NCI-H2107 treated with DMSO at 0.1 percent for 48 hours (cell line): Measurements from ENCODE around the gene TACSTD2.
"Not testable (repeated sequence)": the region's sequence is repeated elsewhere in the genome, so short reads cannot be mapped to it uniquely, and the experiment has no call there.

Experiments
- DNase-seq: peaks from one replicate; lab custom pipeline; 2025; ENCODE audit not compliant: unreplicated experiment; lab: John Stamatoyannopoulos, UW

TACSTD2 gene

GRCh38 chr1:58576727-58577653 lies at the start of gene TACSTD2:
TACSTD2 (minus strand) TSS chr1:58577252; CDS start chr1:58577156, 96 bp downstream.
- no peak for DNase-seq

DNA sequence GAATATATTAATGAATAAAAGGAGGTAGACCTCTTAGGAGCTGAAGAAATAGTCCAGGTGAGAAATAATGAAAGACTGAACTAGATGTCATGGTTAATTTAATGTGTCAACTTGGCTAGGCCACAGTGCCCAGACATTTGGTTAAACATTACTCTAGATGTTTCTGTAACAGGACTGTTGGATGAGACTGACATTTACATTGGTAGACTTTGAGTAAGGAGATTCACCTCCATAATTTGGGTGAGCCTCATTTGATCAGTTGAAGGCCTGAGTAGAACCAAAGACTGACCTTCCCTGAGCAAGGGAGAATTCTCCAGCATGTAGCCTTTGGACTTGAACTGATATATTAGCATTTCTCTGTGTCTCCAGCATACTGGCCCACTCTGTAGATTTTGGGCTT lies 49.2 kb upstream of the TACSTD2 start:
- no peak for DNase-seq

- DNase-seq: not testable (repeated sequence)
Observed at GRCh38 chr1:58623259-58623658, 46.2 kb upstream of the TACSTD2 start.

DNA sequence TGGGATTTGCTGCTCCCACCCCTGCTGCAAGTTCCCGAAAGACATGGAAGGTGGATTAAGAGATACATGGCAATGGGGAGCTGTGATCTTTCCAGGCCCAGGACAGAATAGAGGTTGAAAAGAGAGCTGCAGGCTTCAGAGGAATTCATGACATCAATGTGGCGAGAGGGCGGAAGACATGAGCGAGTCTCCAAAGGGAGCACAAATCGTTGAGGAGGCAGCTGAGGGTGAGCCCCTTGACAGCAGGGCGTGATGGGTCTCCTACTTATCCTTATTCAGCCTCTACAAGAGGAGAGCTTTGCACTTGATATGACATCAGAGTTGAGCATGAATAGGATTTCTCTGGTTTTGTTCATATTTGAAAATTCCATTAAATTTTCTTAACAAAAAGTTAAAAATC lies 45.5 kb upstream of the TACSTD2 start:
- DNase-seq: no peak

DNA sequence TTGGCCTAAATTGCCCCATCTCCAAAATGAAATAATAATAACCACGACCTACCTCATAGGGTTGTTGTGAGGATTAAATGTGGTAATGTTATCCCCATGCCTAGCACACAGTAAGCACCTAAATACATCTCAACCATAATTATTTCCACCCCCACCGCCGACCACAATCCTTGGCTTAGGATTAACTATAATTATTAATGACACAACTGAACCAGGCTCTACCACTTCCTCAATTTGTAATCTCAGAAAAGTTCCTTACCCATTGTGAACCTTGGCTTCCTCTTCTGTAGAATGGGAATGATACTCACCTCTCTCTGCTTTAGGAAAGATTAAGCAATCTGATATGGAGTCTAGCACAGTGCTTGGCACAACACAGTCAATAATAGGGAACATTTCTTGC lies 44.3 kb upstream of the TACSTD2 start:
- no peak for DNase-seq

GRCh38 chr1:58620926-58621325 lies 43.9 kb upstream of the TACSTD2 start:
- no peak for DNase-seq

- DNase-seq: no peak
Observed at GRCh38 chr1:58620259-58620658, 43.2 kb upstream of the TACSTD2 start.

DNA sequence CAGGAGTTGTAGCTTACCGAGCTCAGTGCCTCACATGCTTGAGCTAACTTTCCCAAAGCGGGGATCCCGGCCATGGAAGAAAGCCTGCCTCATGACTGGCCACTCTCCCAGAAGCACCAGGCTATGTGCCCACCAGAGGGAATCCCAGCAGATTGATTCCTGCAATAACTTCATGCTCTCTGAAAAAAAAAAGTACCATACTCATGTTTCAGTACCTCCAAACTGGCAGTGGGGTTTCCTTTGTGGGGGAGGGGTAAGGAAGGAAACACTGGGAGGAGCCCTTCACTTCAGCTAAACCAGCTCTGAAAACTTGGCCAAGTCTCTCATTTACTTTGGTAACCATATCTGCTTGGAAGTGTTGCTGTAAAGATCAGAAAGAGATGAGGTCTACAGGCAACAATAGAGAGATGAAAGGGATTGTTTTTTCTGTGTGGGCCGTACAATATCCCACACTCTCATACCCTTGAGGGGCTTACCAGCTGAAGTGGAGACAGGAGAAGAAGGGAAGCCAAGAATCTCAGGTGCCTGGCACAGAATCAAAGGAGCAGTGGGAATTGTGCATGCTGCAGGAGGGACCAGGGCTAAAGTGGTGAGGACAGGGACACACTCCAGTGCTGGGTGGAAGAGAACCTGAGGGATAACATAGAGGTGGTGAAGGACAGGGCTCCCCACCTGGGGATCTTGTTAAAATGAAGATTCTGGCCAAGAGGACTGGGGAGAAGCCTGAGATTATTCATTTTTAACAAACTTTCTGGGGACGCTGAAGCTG lies 42.4 kb upstream of the TACSTD2 start:
- no peak for DNase-seq

DNA sequence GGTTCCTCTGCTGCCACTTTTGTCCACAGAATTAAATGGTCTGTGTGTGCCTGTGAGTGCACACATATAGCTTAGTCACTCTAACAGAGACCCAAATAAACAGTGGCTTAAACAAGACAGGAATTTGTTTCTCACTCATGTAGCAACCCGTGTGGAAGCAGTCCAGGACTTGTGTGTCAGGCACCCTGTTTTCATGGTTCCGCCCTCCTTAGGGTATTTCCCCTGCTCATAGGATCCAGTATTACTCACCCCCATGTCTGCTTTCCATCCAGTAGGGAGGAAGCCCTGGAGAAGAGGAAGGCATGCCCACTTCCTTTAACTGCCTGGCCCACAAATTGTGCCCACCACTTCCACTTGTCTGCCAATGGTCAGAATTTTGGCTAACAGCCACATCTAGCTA lies 41.3 kb upstream of the TACSTD2 start:
- DNase-seq: no peak

GRCh38 chr1:58611861-58612385 lies 34.9 kb upstream of the TACSTD2 start:
- DNase-seq: no peak

DNA sequence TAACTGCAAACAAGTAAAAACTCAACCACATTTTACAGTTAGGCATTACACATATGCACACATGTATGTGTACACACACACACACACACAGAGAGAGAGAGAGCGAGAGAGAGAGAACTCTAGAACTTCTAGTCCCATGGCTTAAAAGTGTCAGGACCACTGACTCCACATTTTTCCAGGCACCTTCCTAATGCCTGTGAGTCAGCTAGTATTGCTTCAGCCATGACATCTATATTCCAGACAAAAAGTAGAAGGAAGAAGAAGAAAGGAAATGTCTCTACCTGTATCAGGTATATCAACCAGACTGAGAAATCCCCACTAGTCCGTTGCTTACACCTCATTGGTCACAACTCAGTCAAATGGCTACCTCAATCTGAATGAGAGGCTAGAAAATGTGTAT lies 31.9 kb upstream of the TACSTD2 start:
- no peak for DNase-seq

GRCh38 chr1:58608297-58608696 lies 31.2 kb upstream of the TACSTD2 start:
- no peak for DNase-seq

DNA sequence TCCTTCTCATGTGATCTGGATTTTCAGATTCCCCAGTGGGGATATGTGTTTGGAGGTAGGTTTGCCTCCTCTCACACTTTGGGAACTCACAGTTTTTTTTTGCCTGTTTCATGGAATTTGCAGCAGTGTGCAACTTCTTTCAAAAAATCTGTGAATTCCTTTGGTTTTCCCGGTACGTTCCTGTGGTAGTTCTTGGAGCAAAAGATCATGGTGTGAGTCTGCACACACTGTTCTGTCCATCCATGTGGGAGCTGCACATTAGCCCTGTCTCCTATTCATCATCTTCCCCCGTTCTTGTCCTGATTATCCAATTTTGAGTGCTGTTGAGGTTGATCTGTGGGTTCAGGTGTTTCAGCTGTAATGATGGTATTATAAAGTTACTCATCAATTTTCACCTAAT lies 30.3 kb upstream of the TACSTD2 start:
- no peak for DNase-seq

- DNase-seq: not testable (repeated sequence)
Observed at GRCh38 chr1:58601921-58602320, 24.9 kb upstream of the TACSTD2 start.

- DNase-seq: no peak
Observed at GRCh38 chr1:58597996-58598395, 20.9 kb upstream of the TACSTD2 start.

DNA sequence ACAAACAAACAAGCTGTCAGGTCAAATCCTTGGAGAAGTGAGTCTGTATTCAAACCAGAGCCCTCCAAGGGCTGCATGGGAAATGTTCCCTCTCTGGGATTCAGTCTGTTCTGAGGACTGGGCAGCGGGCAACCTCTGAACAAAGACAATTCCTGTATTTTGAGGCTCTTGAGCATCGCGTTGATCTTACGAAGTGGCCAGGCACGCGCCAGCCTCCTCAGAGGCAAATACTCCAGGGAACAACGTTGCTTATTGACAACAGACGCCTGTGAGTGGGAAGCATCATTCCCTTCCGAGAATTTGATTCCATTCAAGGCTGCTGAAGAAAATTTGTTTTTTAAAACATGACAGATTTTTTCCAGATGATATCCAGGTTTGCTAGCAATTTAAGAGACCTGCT lies 20.0 kb upstream of the TACSTD2 start:
- DNase-seq: no peak

GRCh38 chr1:58596631-58597052 lies 19.6 kb upstream of the TACSTD2 start:
- DNase-seq: no peak

GRCh38 chr1:58594546-58594945 lies 17.5 kb upstream of the TACSTD2 start:
- no peak for DNase-seq

DNA sequence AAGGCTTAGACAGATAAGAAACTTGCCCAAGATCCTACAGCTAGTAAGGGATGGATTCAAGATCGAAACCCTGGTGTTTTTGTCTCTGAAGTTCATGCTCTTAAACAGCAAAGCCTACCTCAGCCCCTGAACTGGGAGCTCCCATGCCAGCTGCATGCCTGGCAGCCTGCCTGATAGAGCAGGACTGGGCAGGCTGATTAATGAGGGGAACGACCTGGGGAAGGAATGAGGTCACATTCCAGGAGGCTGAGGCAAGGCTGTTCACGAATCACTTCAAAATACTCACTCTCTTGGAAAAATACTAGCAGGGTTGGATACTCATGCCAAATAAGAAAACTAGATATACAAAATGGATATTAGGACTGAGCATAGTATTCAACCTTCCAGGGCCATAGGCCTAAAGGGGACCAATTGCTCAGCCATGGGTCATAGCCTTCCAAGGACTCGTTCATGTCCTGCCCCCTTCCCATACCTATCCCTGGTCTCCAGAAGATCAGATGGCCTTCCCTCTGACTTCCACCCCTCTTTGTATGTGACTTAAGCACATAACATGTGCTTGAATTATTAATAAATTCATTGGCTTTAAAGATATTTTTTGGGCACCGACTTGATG lies 15.6 kb upstream of the TACSTD2 start:
- DNase-seq: no peak

GRCh38 chr1:58591806-58592205 lies 14.8 kb upstream of the TACSTD2 start:
- no peak for DNase-seq

- no peak for DNase-seq
Observed at GRCh38 chr1:58590019-58590418, 13.0 kb upstream of the TACSTD2 start.
